ENCODE results near the gene LPP.

- TF ChIP-seq POLR2AphosphoS5 (IDR thresholded peaks at IDR 0.05; ENCODE audit: low read depth, low read length) (no peak), POLR2A (IDR thresholded peaks at IDR 0.05; ENCODE audit: low read depth, low read length) (no peak), SPI1 (IDR thresholded peaks at IDR 0.05; ENCODE audit: low read depth, low read length) (no peak), PAX5 (IDR thresholded peaks at IDR 0.05; ENCODE audit: insufficient read depth, low read length, severe bottlenecking) (no peak), POU2F2 (IDR thresholded peaks at IDR 0.05; ENCODE audit: low read depth, low read length) (no peak), TAF1 (IDR thresholded peaks at IDR 0.05; ENCODE audit: low read depth, low read length) (no peak)
Observed at GRCh38 chr3:188316723-188317070, 162.7 kb downstream of the LPP start.

Measured in GM12891 (cell line).